ENCODE results near the gene EPHA7.

The EPHA7 gene

GRCh38 chr6:93419304-93420162 is at the start of gene EPHA7:
Gene EPHA7 (minus strand): TSS chr6:93419559. CDS start chr6:93419341, 218 bp downstream.
- peak within 1 kb of the TSS; percentile 44 for H3K4me3 ChIP-seq (ENCODE audit: low read depth, low read length)
- no peak for TF ChIP-seq CTCF (IDR thresholded peaks at IDR 0.05; ENCODE audit: low read depth, low read length)

GRCh38 chr6:93468291-93468690 is 48.9 kb upstream of the EPHA7 start:
- no peak for TF ChIP-seq CTCF (IDR thresholded peaks at IDR 0.05; ENCODE audit: low read depth, low read length)
- H3K4me3 ChIP-seq (ENCODE audit: low read depth, low read length), result no peak overlapping the region

GRCh38 chr6:93454533-93454932 is 35.2 kb upstream of the EPHA7 start:
- TF ChIP-seq CTCF (IDR thresholded peaks at IDR 0.05; ENCODE audit: low read depth, low read length), result no peak
- H3K4me3 ChIP-seq (ENCODE audit: low read depth, low read length), result no peak overlapping the region

GRCh38 chr6:93453956-93454355 is 34.6 kb upstream of the EPHA7 start:
- H3K4me3 ChIP-seq (ENCODE audit: low read depth, low read length), result no peak overlapping the region
- no peak for TF ChIP-seq CTCF (IDR thresholded peaks at IDR 0.05; ENCODE audit: low read depth, low read length)

GRCh38 chr6:93447874-93448273 is 28.5 kb upstream of the EPHA7 start:
- H3K4me3 ChIP-seq (ENCODE audit: low read depth, low read length), result no peak overlapping the region
- no peak for TF ChIP-seq CTCF (IDR thresholded peaks at IDR 0.05; ENCODE audit: low read depth, low read length)

GRCh38 chr6:93437491-93437890 is 18.1 kb upstream of the EPHA7 start:
- no peak for TF ChIP-seq CTCF (IDR thresholded peaks at IDR 0.05; ENCODE audit: low read depth, low read length)
- H3K4me3 ChIP-seq (ENCODE audit: low read depth, low read length), result no peak overlapping the region

GRCh38 chr6:93433592-93433991 is 14.2 kb upstream of the EPHA7 start:
- TF ChIP-seq CTCF (IDR thresholded peaks at IDR 0.05; ENCODE audit: low read depth, low read length), result no peak
- H3K4me3 ChIP-seq (ENCODE audit: low read depth, low read length), result no peak overlapping the region
